H1 (cell line): Measurements from ENCODE around the gene CISTR. TPM values are rescaled to one million over a fixed set of nuclear protein-coding genes. Genes with fewer than 3 reads are reported as not detected.

Experiments
- CTCF ChIA-PET: fragments of 300-600 bp; sonication (Branson Sonifier 250); formaldehyde crosslinking; loops from one replicate; lab custom pipeline; 2021; ENCODE audit not compliant: partially characterized antibody; lab: Charles Lee
- POLR2A ChIA-PET: fragments of 300-600 bp; sonication (Branson Sonifier 250); formaldehyde crosslinking; loops from one replicate; lab custom pipeline; 2021; ENCODE audit warnings: inconsistent platforms; ENCODE audit not compliant: partially characterized antibody; lab: Charles Lee
- DNase-seq, 2 experiments: peaks; one replicate each; pipeline versions ENCODE4 v3.0.0 to v3.0.0-alpha.2; 2010 to 2022; ENCODE audit warnings: low spot score in 2 of 2, low read depth in 1 of 2, mixed read lengths in 1 of 2
- FAIRE-seq: peaks from 2 replicates; lab custom pipeline; 2011; peaks lifted over from hg19 to GRCh38; lab: Jason Lieb, UNC
- H2AFZ ChIP-seq: 2 replicates; pipeline ENCODE4 v1.8.1; 2012; ENCODE audit warnings: low read length, inconsistent platforms
- H2AK5ac ChIP-seq: 2 replicates; pipeline ENCODE4 v1.6.1; 2013; ENCODE audit warnings: low read depth, low read length
- H2BK120ac ChIP-seq: replicated peaks from 2 replicates; pipeline ENCODE3; 2013; ENCODE audit warnings: low read depth, low read length, inconsistent platforms
- H2BK12ac ChIP-seq: 2 replicates; pipeline ENCODE4 v1.6.1; 2013; ENCODE audit warnings: low read depth, low read length
- H2BK15ac ChIP-seq: 2 replicates; pipeline ENCODE4 v1.6.1; 2013; ENCODE audit warnings: low read length
- H2BK20ac ChIP-seq: 2 replicates; pipeline ENCODE4 v1.6.1; 2013; ENCODE audit warnings: low read length
- H2BK5ac ChIP-seq: 2 replicates; pipeline ENCODE4 v1.6.1; 2013; ENCODE audit warnings: low read depth, low read length
- H3K14ac ChIP-seq: 2 replicates; pipeline ENCODE4 v1.6.1; 2013; ENCODE audit warnings: inconsistent platforms; ENCODE audit not compliant: insufficient read length
- H3K18ac ChIP-seq: 2 replicates; pipeline ENCODE4 v1.6.1; 2013; ENCODE audit warnings: low read length; ENCODE audit errors: extremely low read depth
- H3K23ac ChIP-seq: 2 replicates; pipeline ENCODE4 v1.6.1; 2013; ENCODE audit warnings: inconsistent platforms; ENCODE audit not compliant: insufficient read length
- H3K23me2 ChIP-seq: 2 replicates; pipeline ENCODE4 v1.6.1; 2013; ENCODE audit warnings: low read depth, low read length
- H3K27ac ChIP-seq: 2 replicates; pipeline ENCODE4 v1.6.1; 2011; ENCODE audit warnings: low read depth, low read length, inconsistent platforms
- H3K27me3 ChIP-seq, 4 experiments: replicated peaks in 1 of 4; 1 replicate in 1 of 4; 2 replicates in 3 of 4; pipeline versions ENCODE4 v1.6.1 to v1.8.1; 2011 to 2013; ENCODE audit warnings: low read length in 3 of 4, mild to moderate bottlenecking in 3 of 4, inconsistent platforms in 2 of 4, mixed read lengths in 2 of 4, moderate library complexity in 1 of 4; ENCODE audit not compliant: control insufficient read depth in 3 of 4, insufficient read depth in 3 of 4; ENCODE audit errors: extremely low read depth in 1 of 4
- H3K36me3 ChIP-seq, 4 experiments: 2 replicates each; pipeline versions ENCODE4 v1.6.1 to v1.8.1; 2011 to 2013; ENCODE audit warnings: mild to moderate bottlenecking in 4 of 4, low read length in 3 of 4, moderate library complexity in 2 of 4, control low read depth in 1 of 4, inconsistent platforms in 1 of 4; ENCODE audit not compliant: insufficient read depth in 4 of 4, control insufficient read depth in 2 of 4
- H3K4ac ChIP-seq: replicated peaks from 2 replicates; pipeline ENCODE3; 2013; ENCODE audit warnings: low read length, low read depth, mixed read lengths, inconsistent platforms; ENCODE audit not compliant: insufficient read length
- H3K4me1 ChIP-seq, 4 experiments: replicated peaks in 1 of 4; 1 replicate in 1 of 4; 2 replicates in 3 of 4; pipeline versions ENCODE4 v1.6.1 to v1.8.1; 2011 to 2013; ENCODE audit warnings: low read length in 3 of 4, inconsistent platforms in 2 of 4, mixed read lengths in 1 of 4; ENCODE audit not compliant: insufficient read depth in 4 of 4, control insufficient read depth in 3 of 4
- H3K4me2 ChIP-seq, 2 experiments: 2 replicates each; pipeline versions ENCODE4 v1.6.1 to v1.8.1; 2011 to 2013; ENCODE audit warnings: low read depth in 2 of 2, low read length in 2 of 2, control low read depth in 1 of 2, inconsistent platforms in 1 of 2, mild to moderate bottlenecking in 1 of 2; ENCODE audit not compliant: insufficient read depth in 1 of 2
- H3K4me3 ChIP-seq, 4 experiments: fragments of 200-600, 300-600 bp in 1 of 4; sonication (generic), shearing (Covaris generic), sonication (Bioruptor Twin) in 1 of 4; 2 replicates each; pipeline versions ENCODE4 v1.5.1 to v1.8.1; 2011 to 2016; ENCODE audit warnings: low read length in 4 of 4, low read depth in 3 of 4, control low read depth in 2 of 4, inconsistent platforms in 2 of 4, mild to moderate bottlenecking in 2 of 4, mixed read lengths in 1 of 4, moderate library complexity in 1 of 4; ENCODE audit not compliant: insufficient read depth in 2 of 4; ENCODE audit errors: extremely low read depth in 1 of 4
- H3K56ac ChIP-seq: replicated peaks from 2 replicates; pipeline ENCODE3; 2013; ENCODE audit warnings: low read depth, mild to moderate bottlenecking, mixed read lengths, low read length, inconsistent platforms; ENCODE audit not compliant: insufficient read length
- H3K79me1 ChIP-seq: 2 replicates; pipeline ENCODE4 v1.6.1; 2013; ENCODE audit warnings: low read depth, low read length, control low read depth
- H3K79me2 ChIP-seq, 2 experiments: 2 replicates each; pipeline versions ENCODE4 v1.6.1 to v1.8.1; 2012 to 2013; ENCODE audit warnings: low read length in 2 of 2, mild to moderate bottlenecking in 2 of 2, inconsistent platforms in 1 of 2; ENCODE audit not compliant: insufficient read depth in 2 of 2, control insufficient read depth in 1 of 2
- H3K9ac ChIP-seq, 4 experiments: replicated peaks in 1 of 4; 1 replicate in 1 of 4; 2 replicates in 3 of 4; pipeline versions ENCODE4 v1.6.1 to v1.8.1; 2011 to 2013; ENCODE audit warnings: low read depth in 3 of 4, low read length in 3 of 4, control low read depth in 2 of 4, mild to moderate bottlenecking in 2 of 4, moderate library complexity in 2 of 4, inconsistent platforms in 1 of 4; ENCODE audit errors: extremely low read depth in 1 of 4
- H3K9me3 ChIP-seq, 2 experiments: 2 replicates each; pipeline versions ENCODE4 v1.6.1 to v1.8.1; 2012 to 2013; ENCODE audit warnings: mild to moderate bottlenecking in 2 of 2, moderate library complexity in 2 of 2, control low read depth in 1 of 2, inconsistent platforms in 1 of 2, low read depth in 1 of 2, low read length in 1 of 2, mixed read lengths in 1 of 2; ENCODE audit not compliant: insufficient read depth in 2 of 2
- H4K20me1 ChIP-seq, 2 experiments: replicated peaks in 1 of 2; 2 replicates each; pipeline versions ENCODE3 to v1.8.1; 2011 to 2013; ENCODE audit warnings: inconsistent platforms in 2 of 2, low read length in 2 of 2, mild to moderate bottlenecking in 1 of 2; ENCODE audit not compliant: insufficient read depth in 2 of 2, control insufficient read depth in 1 of 2
- H4K5ac ChIP-seq: 2 replicates; pipeline ENCODE4 v1.6.1; 2013; ENCODE audit warnings: low read length, low read depth, mixed read lengths, inconsistent platforms; ENCODE audit not compliant: insufficient read length
- H4K8ac ChIP-seq: 2 replicates; pipeline ENCODE4 v1.8.0; 2013; ENCODE audit warnings: mild to moderate bottlenecking, moderate library complexity, low read length, inconsistent platforms; ENCODE audit not compliant: insufficient read depth; ENCODE audit errors: extremely low read depth
- H4K91ac ChIP-seq: replicated peaks from 2 replicates; pipeline ENCODE3; 2013; ENCODE audit warnings: low read length, mixed read lengths, inconsistent platforms; ENCODE audit not compliant: insufficient read length
- ASH2L ChIP-seq: fragments of 200-600, 300-600 bp; sonication (generic); IDR thresholded peaks from one replicate; pipeline ENCODE4 v1.7.1; 2017; ENCODE audit warnings: low read length
- CREB1 ChIP-seq: IDR thresholded peaks from 2 replicates; pipeline ENCODE4 v1.6.1; 2012; ENCODE audit warnings: inconsistent platforms
- HDAC2 ChIP-seq, 2 experiments: fragments of 300-600 bp in 1 of 2; sonication (generic) in 1 of 2; IDR thresholded peaks; 2 replicates each; pipeline ENCODE4 v1.6.1; 2011 to 2012; ENCODE audit warnings: low read depth in 2 of 2, low read length in 2 of 2, mild to moderate bottlenecking in 2 of 2, moderate library complexity in 2 of 2, borderline replicate concordance in 1 of 2, inconsistent platforms in 1 of 2
- SIRT6 ChIP-seq: IDR thresholded peaks from one replicate; pipeline ENCODE4 v1.7.1; 2012; ENCODE audit warnings: low read length, inconsistent platforms
- YY1 ChIP-seq: IDR thresholded peaks from 2 replicates; pipeline ENCODE4 v1.6.1; 2011; ENCODE audit warnings: low read depth, mild to moderate bottlenecking, low read length
- WGBS, 2 experiments: shearing (Covaris generic) in 1 of 2; methylation state at CpG; one replicate each; pipeline versions ENCODE4 v1.1.6 to v1.1.7; 2013 to 2015; ENCODE audit warnings: low lambda C conversion rate in 2 of 2, mixed read lengths in 2 of 2, inconsistent platforms in 1 of 2, low coverage in 1 of 2, missing lambda C conversion rate in 1 of 2; ENCODE audit not compliant: insufficient replicate concordance in 2 of 2, insufficient coverage in 1 of 2, insufficient read length in 1 of 2; ENCODE audit errors: extremely low coverage in 1 of 2, missing lambda C conversion rate in 1 of 2; 5-methylcytosine and 5-hydroxymethylcytosine counted together
- polyA plus RNA-seq, 7 experiments: library from polyadenylated mRNA; depleted of rRNA in 3 of 7; stranded (reverse) in 5 of 7; unstranded in 2 of 7; fragments of >200 nt in 5 of 7; fragments of 200-250 nt in 2 of 7; gene quantifications; 1 replicate in 5 of 7; 2 replicates in 1 of 7; 4 replicates in 1 of 7; pipeline versions ENCODE4 v1.2.1 to v1.2.3, GENCODE V29; 2011 to 2013; ENCODE audit warnings: missing spikeins in 2 of 7, mixed read lengths in 2 of 7
- total RNA-seq: library from RNA; stranded (reverse); fragmentation: NEBNext Ultra II Directional; extraction: Animal tissue kit (Norgen Biotek cat#: 25700); gene quantifications from 2 replicates; pipeline ENCODE4 v1.2.1, GENCODE V29; 2021
- TF ChIP-seq, protein P1 (sequence below): IDR thresholded peaks from 2 replicates; pipeline ENCODE4 v1.6.1; 2012; ENCODE audit warnings: inconsistent platforms

CISTR gene
- total and polyA plus RNA-seq, 2 of the 8 experiments (the other 6 are each of a cell fraction or from before 2014, with no cell fraction given): not detected

DNA sequence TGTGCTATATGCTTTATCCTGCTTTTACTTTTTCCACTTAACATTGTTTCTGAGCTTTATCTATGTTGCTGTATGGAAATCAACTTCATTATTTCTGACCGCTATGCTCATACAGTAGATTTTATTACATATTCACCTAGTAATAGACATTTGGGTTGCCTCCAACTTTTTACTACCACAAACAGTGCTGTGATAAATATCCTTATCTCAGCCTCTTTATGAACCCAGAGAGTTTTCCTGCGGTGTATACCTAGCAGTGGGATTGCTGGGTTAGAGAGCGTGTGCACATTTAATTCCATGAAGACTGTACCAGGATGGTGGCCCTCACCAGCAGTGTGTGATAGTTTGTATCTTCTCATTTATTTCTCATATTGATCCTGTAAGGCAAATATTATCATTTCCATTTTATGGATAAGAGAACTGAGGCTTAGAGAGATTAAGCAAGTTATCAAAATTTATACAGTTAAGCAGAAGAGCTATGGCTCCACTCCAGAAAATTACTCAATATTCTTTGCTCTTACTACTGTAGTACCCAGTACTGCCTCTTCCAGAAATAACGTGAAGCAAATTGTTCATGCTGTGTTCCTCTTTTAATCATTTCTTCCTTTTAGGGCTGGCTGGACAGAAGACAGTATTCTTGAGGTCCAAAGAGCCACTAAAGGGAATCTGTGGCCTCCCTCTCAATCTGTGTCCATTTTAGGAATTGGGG lies 26.3 kb upstream of the CISTR start:
- H3K14ac ChIP-seq: no peak overlapping the region
- POLR2A ChIA-PET: no interaction called here
- TF ChIP-seq HDAC2 (IDR thresholded peaks at IDR 0.05; ENCODE audit: borderline replicate concordance in 1 of 2, low read depth in 2 of 2, low read length in 2 of 2) (no peak), CREB1 (no peak), ASH2L (no peak), SIRT6 (no peak), YY1 (no peak)
- TF ChIP-seq, protein P1, sequence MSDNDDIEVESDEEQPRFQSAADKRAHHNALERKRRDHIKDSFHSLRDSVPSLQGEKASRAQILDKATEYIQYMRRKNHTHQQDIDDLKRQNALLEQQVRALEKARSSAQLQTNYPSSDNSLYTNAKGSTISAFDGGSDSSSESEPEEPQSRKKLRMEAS: no peak
- TF ChIP-seq, all 59 proteins: peak for 0
- no peak for DNase-seq
- CTCF ChIA-PET: interaction anchor here (1.6 to 7.4 kb wide), 3 partner anchors 13 to 21 kb away, joined by 6 to 51 read pairs (median 10); no protein-coding TSS in a partner anchor
- Histone ChIP-seq H3K56ac (no peak overlapping the region), H2BK12ac (no peak overlapping the region), H3K4me2 (no peak overlapping the region), H4K20me1 (no peaks in the 10 kb centered on the region), H2BK120ac (no peak overlapping the region), H2BK5ac (no peak overlapping the region), H3K9me3 (no peaks in the 10 kb centered on the region), H3K4me3 (no peak overlapping the region), H2AK5ac (no peak overlapping the region), H3K9ac (no peak overlapping the region), H2BK15ac (no peak overlapping the region), H3K27me3 (peaks cover 0 to 2% (median 0%) of the 10 kb centered on the region in 4 experiments; a peak in 2 of 7 replicates), H3K23me2 (no peaks in the 10 kb centered on the region; the same call in 1 of the 2 replicates), H4K5ac (no peak overlapping the region), H3K27ac (no peak overlapping the region), H2AFZ (0 out of 2 replicates have a peak overlapping the region, but pooled peaks have one; percentile 42), H4K8ac (no peak overlapping the region), H3K79me1 (no peaks in the 10 kb centered on the region), H3K79me2 (no peaks in the 10 kb centered on the region), H3K23ac (no peak overlapping the region), H3K4me1 (peaks cover 0 to 5% (median under 1%) of the 10 kb centered on the region in 4 experiments; a peak in 2 of 7 replicates), H4K91ac (no peak overlapping the region), H2BK20ac (no peak overlapping the region), H3K18ac (no peak overlapping the region), H3K36me3 (no peaks in the 10 kb centered on the region), H3K4ac (no peak overlapping the region)
- FAIRE-seq: no peak
- 91% methylated on average over 4 of the region's 4 CpGs; no CpG with 5 or more reads in 1 of the 2 experiments for WGBS, 2 experiments
